Measurements from ENCODE around the gene GPLD1.
"Not testable (repeated sequence)": the region's sequence is repeated elsewhere in the genome, so short reads cannot be mapped to it uniquely, and the experiment has no call there.

The GPLD1 gene

GRCh38 chr6:24419526-24419925, 69.9 kb downstream of the GPLD1 start:
- no peak overlapping the region for H3K27ac ChIP-seq (ENCODE audit: low read depth, low read length)
- H3K27me3 ChIP-seq (ENCODE audit: control insufficient read depth, low read length), result no peaks in the 10 kb centered on the region
- no peaks in the 10 kb centered on the region for H3K79me2 ChIP-seq (ENCODE audit: control insufficient read depth, low read length)
- no peak overlapping the region for H3K4me2 ChIP-seq (ENCODE audit: low read length)
- peaks cover 87% of the 10 kb centered on the region for H3K36me3 ChIP-seq (ENCODE audit: control insufficient read depth, low read length)
- H4K20me1 ChIP-seq (ENCODE audit: control insufficient read depth, insufficient read depth, low read depth, low read length), result no peaks in the 10 kb centered on the region; the same call in 1 of the 2 replicates
- H3K4me1 ChIP-seq (ENCODE audit: control insufficient read depth, low read length), result no peaks in the 10 kb centered on the region
- no peaks in the 10 kb centered on the region for H3K9me2 ChIP-seq (replicated peaks; ENCODE audit: control insufficient read depth, low read length)
- no peak overlapping the region for H3K4me3 ChIP-seq (ENCODE audit: low read length)
- no peaks in the 10 kb centered on the region; the same call in 1 of the 2 replicates for H3F3A ChIP-seq (ENCODE audit: control insufficient read depth, insufficient read depth)
- TF ChIP-seq EZH2phosphoT487 (IDR thresholded peaks at IDR 0.05; ENCODE audit: borderline replicate concordance, low read length), result no peak
- TF ChIP-seq, protein P1, sequence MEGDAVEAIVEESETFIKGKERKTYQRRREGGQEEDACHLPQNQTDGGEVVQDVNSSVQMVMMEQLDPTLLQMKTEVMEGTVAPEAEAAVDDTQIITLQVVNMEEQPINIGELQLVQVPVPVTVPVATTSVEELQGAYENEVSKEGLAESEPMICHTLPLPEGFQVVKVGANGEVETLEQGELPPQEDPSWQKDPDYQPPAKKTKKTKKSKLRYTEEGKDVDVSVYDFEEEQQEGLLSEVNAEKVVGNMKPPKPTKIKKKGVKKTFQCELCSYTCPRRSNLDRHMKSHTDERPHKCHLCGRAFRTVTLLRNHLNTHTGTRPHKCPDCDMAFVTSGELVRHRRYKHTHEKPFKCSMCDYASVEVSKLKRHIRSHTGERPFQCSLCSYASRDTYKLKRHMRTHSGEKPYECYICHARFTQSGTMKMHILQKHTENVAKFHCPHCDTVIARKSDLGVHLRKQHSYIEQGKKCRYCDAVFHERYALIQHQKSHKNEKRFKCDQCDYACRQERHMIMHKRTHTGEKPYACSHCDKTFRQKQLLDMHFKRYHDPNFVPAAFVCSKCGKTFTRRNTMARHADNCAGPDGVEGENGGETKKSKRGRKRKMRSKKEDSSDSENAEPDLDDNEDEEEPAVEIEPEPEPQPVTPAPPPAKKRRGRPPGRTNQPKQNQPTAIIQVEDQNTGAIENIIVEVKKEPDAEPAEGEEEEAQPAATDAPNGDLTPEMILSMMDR (IDR thresholded peaks at IDR 0.05; ENCODE audit: low read depth, low read length, poor library complexity, severe bottlenecking), result no peak
- H3K9me3 ChIP-seq (ENCODE audit: control insufficient read depth, insufficient read depth, low read length), result no peaks in the 10 kb centered on the region

DNA sequence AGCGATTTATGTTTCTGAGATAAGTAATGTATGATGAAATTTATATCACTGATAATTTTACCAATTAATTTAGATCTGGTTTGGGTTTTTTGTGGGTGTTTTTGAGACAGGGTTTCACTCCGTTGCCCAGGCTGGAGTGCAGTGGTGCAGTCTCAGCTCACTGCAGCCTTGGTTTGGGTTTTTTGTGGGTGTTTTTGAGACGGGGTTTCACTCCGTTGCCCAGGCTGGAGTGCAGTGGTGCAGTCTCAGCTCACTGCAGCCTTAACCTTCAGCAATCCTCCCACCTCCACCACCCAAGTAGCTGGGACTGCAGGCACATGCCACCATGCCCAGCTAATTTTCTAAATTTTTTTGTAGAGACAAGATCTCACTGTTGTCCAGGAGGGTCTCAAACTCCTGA, 73.6 kb downstream of the GPLD1 start:
- Histone ChIP-seq H3K4me3 (ENCODE audit: low read length) (no peak overlapping the region), H3K79me2 (ENCODE audit: control insufficient read depth, low read length) (no peaks in the 10 kb centered on the region), H3K27ac (ENCODE audit: low read depth, low read length) (no peak overlapping the region), H3F3A (ENCODE audit: control insufficient read depth, insufficient read depth) (no peaks in the 10 kb centered on the region), H3K36me3 (ENCODE audit: control insufficient read depth, low read length) (peaks cover 78% of the 10 kb centered on the region), H3K4me2 (ENCODE audit: low read length) (no peak overlapping the region), H4K20me1 (ENCODE audit: control insufficient read depth, insufficient read depth, low read depth, low read length) (no peaks in the 10 kb centered on the region; the same call in 1 of the 2 replicates), H3K9me2 (replicated peaks; ENCODE audit: control insufficient read depth, low read length) (no peaks in the 10 kb centered on the region), H3K9me3 (ENCODE audit: control insufficient read depth, insufficient read depth, low read length) (no peaks in the 10 kb centered on the region), H3K4me1 (ENCODE audit: control insufficient read depth, low read length) (no peaks in the 10 kb centered on the region), H3K27me3 (ENCODE audit: control insufficient read depth, low read length) (no peaks in the 10 kb centered on the region)
- TF ChIP-seq, protein P1 (IDR thresholded peaks at IDR 0.05; ENCODE audit: low read depth, low read length, poor library complexity, severe bottlenecking), result no peak
- TF ChIP-seq EZH2phosphoT487 (IDR thresholded peaks at IDR 0.05; ENCODE audit: borderline replicate concordance, low read length), result no peak

DNA sequence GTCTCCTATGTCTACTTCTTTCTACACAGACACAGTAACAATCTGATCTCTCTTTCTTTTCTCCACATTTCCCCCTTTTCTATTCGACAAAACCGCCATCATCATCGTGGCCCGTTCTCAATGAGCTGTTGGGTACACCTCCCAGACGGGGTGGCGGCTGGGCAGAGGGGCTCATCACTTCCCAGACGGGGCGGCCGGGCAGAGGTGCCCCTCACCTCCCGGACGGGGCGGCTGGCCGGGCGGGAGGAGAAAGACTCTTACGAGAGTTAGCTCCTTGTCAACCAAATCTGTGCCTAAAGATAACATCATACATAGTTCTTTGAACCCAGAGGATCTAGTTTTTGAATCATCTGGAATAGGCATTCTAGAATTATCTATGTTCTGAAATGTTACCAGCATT, 74.8 kb downstream of the GPLD1 start:
- not testable (repeated sequence) for H3K9me3 ChIP-seq (ENCODE audit: control insufficient read depth, insufficient read depth, low read length); H3K4me2 ChIP-seq (ENCODE audit: low read length); H3K27me3 ChIP-seq (ENCODE audit: control insufficient read depth, low read length); H3K79me2 ChIP-seq (ENCODE audit: control insufficient read depth, low read length); H3K27ac ChIP-seq (ENCODE audit: low read depth, low read length); H3K9me2 ChIP-seq (replicated peaks; ENCODE audit: control insufficient read depth, low read length); H3F3A ChIP-seq (ENCODE audit: control insufficient read depth, insufficient read depth); H3K4me3 ChIP-seq (ENCODE audit: low read length); H4K20me1 ChIP-seq (ENCODE audit: control insufficient read depth, insufficient read depth, low read depth, low read length); H3K4me1 ChIP-seq (ENCODE audit: control insufficient read depth, low read length)
- peaks cover 78% of the 10 kb centered on the region for H3K36me3 ChIP-seq (ENCODE audit: control insufficient read depth, low read length)

DNA sequence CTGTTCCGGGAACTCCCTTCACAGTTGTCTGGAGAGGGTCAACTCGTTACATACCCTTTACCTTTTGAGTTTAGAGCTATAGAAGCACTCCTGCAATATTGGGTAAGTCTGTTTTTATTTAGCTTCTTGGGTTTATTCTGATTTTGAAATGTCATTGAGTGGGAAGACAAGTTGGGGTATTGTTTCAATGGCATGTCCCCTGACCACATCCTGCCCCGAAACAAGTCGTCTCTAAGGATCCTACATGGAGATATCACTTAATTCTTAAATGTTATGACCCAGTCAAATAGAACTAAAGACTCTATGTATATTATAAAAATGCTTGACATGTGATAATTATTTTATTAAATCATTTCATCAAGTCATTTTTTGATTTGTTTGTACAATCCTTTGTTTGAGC, 77.1 kb downstream of the GPLD1 start:
- TF ChIP-seq, protein P1 (IDR thresholded peaks at IDR 0.05; ENCODE audit: low read depth, low read length, poor library complexity, severe bottlenecking), result no peak
- TF ChIP-seq EZH2phosphoT487 (IDR thresholded peaks at IDR 0.05; ENCODE audit: borderline replicate concordance, low read length), result no peak
- Histone ChIP-seq H4K20me1 (ENCODE audit: control insufficient read depth, insufficient read depth, low read depth, low read length) (no peaks in the 10 kb centered on the region), H3K36me3 (ENCODE audit: control insufficient read depth, low read length) (peaks cover 85% of the 10 kb centered on the region), H3K9me2 (replicated peaks; ENCODE audit: control insufficient read depth, low read length) (no peaks in the 10 kb centered on the region), H3K27ac (ENCODE audit: low read depth, low read length) (no peak overlapping the region), H3K4me1 (ENCODE audit: control insufficient read depth, low read length) (no peaks in the 10 kb centered on the region), H3K4me3 (ENCODE audit: low read length) (no peak overlapping the region), H3K79me2 (ENCODE audit: control insufficient read depth, low read length) (peaks cover 19% of the 10 kb centered on the region), H3F3A (ENCODE audit: control insufficient read depth, insufficient read depth) (0 out of 2 replicates have a peak, but pooled peaks cover 3% of the 10 kb centered on the region), H3K9me3 (ENCODE audit: control insufficient read depth, insufficient read depth, low read length) (no peaks in the 10 kb centered on the region), H3K27me3 (ENCODE audit: control insufficient read depth, low read length) (no peaks in the 10 kb centered on the region), H3K4me2 (ENCODE audit: low read length) (no peak overlapping the region)
